Anterior cingulate cortex (tissue), 58 donors: ENCODE measurements around the gene TWIST2.

Experiments used
- DNase-seq, 58 donors: peaks; one replicate each; lab custom pipeline; 2025; lab: John Stamatoyannopoulos, UW

TWIST2 gene

GRCh38 chr2:238855299-238855698 lies 7.4 kb downstream of the TWIST2 start:
- no peak for DNase-seq

- DNase-seq, result no peak
Measured at GRCh38 chr2:238855891-238856580, 8.2 kb downstream of the TWIST2 start.

GRCh38 chr2:238856713-238857567 lies 9.1 kb downstream of the TWIST2 start:
- DNase-seq, result no peak

GRCh38 chr2:238857959-238858358 lies 10.1 kb downstream of the TWIST2 start:
- DNase-seq, result no peak

GRCh38 chr2:238859636-238860347 lies 11.9 kb downstream of the TWIST2 start:
- no peak for DNase-seq

GRCh38 chr2:238861013-238861730 lies 13.3 kb downstream of the TWIST2 start:
- no peak for DNase-seq

GRCh38 chr2:238861766-238862315 lies 14.0 kb downstream of the TWIST2 start:
- no peak for DNase-seq

GRCh38 chr2:238862701-238863100 lies 14.8 kb downstream of the TWIST2 start:
- no peak for DNase-seq

- no peak for DNase-seq
Measured at GRCh38 chr2:238863231-238863630, 15.3 kb downstream of the TWIST2 start.

GRCh38 chr2:238863749-238864206 lies 15.9 kb downstream of the TWIST2 start:
- DNase-seq, result no peak

GRCh38 chr2:238864207-238865014 lies 16.5 kb downstream of the TWIST2 start:
- DNase-seq, result peak in 1 of 58 donors; percentile 42

GRCh38 chr2:238865015-238865719 lies 17.3 kb downstream of the TWIST2 start:
- no peak for DNase-seq

- no peak for DNase-seq
Measured at GRCh38 chr2:238865744-238866355, 18.0 kb downstream of the TWIST2 start.

- DNase-seq, result no peak
Measured at GRCh38 chr2:238866656-238867277, 18.9 kb downstream of the TWIST2 start.

GRCh38 chr2:238868067-238868524 lies 20.2 kb downstream of the TWIST2 start:
- DNase-seq, result no peak

- no peak for DNase-seq
Measured at GRCh38 chr2:238868616-238869292, 20.9 kb downstream of the TWIST2 start.
